NCI-H146 treated with DMSO at 0.1 percent for 48 hours (cell line): ENCODE results near the gene DRAP1.
A peak's percentile ranks its signal among the peaks of the same experiment; 100 is the strongest.

ENCODE experiments used
- DNase-seq: peaks from one replicate; lab custom pipeline; 2025; ENCODE audit not compliant: unreplicated experiment; lab: John Stamatoyannopoulos, UW

DRAP1 gene

GRCh38 chr11:65960824-65961266 is 41.6 kb downstream of the DRAP1 start:
- no peak for DNase-seq

GRCh38 chr11:65961267-65962140 is 42.3 kb downstream of the DRAP1 start, which contains the start of gene SART1:
Gene SART1, plus strand, starts transcription at chr11:65961734. Its CDS starts 47 bp downstream, at chr11:65961781.
- peak; percentile 92 for DNase-seq

GRCh38 chr11:65962141-65962564 is 42.9 kb downstream of the DRAP1 start:
- DNase-seq: no peak

- DNase-seq: no peak
These were observed 45.7 kb downstream of the DRAP1 start for GRCh38 chr11:65964906-65965305.

- DNase-seq: no peak
These were observed 46.9 kb downstream of the DRAP1 start for GRCh38 chr11:65965986-65966762.

GRCh38 chr11:65967329-65967934 is 48.2 kb downstream of the DRAP1 start:
- DNase-seq: no peak

- no peak for DNase-seq
These were observed 49.6 kb downstream of the DRAP1 start for GRCh38 chr11:65968600-65969482.
